Activated T-helper 1 cell treated with anti-CD3 and anti-CD28 coated beads, Interleukin-12 subunit alpha, Interleukin-12 subunit beta, Interleukin-2, Interleukin-4 antibody, amounts not matched to agents 30 ng/mL and 10 ng/mL and 1 ng/mL, durations not matched to agents 14 hours and 24 hours and 36 hours (primary cell): ENCODE results near the gene PPP2R3C. TPM values are rescaled to one million over a fixed set of nuclear protein-coding genes. Genes with fewer than 3 reads are reported as not detected.
"Not testable (repeated sequence)": the region's sequence is repeated elsewhere in the genome, so short reads cannot be mapped to it uniquely, and the experiment has no call there.

Experiments used
- DNase-seq: peaks from one replicate; pipeline ENCODE4 v3.0.0; 2021; ENCODE audit warnings: low spot score
- H3K27ac Mint-ChIP-seq: one replicate; pipeline ENCODE4 v1.8.0; 2021; ENCODE audit warnings: mild to moderate bottlenecking, mixed read lengths
- H3K27me3 Mint-ChIP-seq: one replicate; pipeline ENCODE4 v1.8.0; 2022; ENCODE audit warnings: mild to moderate bottlenecking, moderate library complexity, mixed read lengths; ENCODE audit not compliant: insufficient read depth
- H3K36me3 Mint-ChIP-seq: one replicate; pipeline ENCODE4 v1.8.0; 2021; ENCODE audit warnings: low read depth, mixed read lengths
- H3K4me1 Mint-ChIP-seq: one replicate; pipeline ENCODE4 v1.8.0; 2021; ENCODE audit warnings: low read depth, mixed read lengths
- H3K4me3 Mint-ChIP-seq: one replicate; pipeline ENCODE4 v1.8.0; 2021; ENCODE audit warnings: mild to moderate bottlenecking, moderate library complexity, mixed read lengths
- H3K9me3 Mint-ChIP-seq: one replicate; pipeline ENCODE4 v1.8.0; 2021; ENCODE audit warnings: mixed read lengths
- intact Hi-C: fragments of 100-400 bp; cut with micrococcal nuclease; formaldehyde crosslinking; loops from one replicate; pipeline ENCODE4 v1.15.1; 2024
- total RNA-seq: library from RNA; stranded (reverse); gene quantifications from 2 replicates; pipeline ENCODE4 v1.2.3, GENCODE V29; 2022

The PPP2R3C gene
- total RNA-seq, 1 donor from 2014 or later, result 52.4 TPM

- no peaks in the 10 kb centered on the region for H3K9me3 Mint-ChIP-seq
- peak overlapping the region; percentile 88 for H3K4me3 Mint-ChIP-seq
- H3K27me3 Mint-ChIP-seq, result no peaks in the 10 kb centered on the region
- peaks cover 8% of the 10 kb centered on the region for H3K36me3 Mint-ChIP-seq
- peaks cover 32% of the 10 kb centered on the region for H3K4me1 Mint-ChIP-seq
- no peak for DNase-seq
- H3K27ac Mint-ChIP-seq, result peak overlapping the region; percentile 96
- intact Hi-C loops, result loop anchor here (2.0 to 5.0 kb wide), 4 partner anchors 36 to 782 kb away; partner anchors contain the start of genes BRMS1L, CFL2 and EAPP
Observed at GRCh38 chr14:35044939-35045797, 76.6 kb downstream of the PPP2R3C start.

GRCh38 chr14:35043046-35043445, 78.7 kb downstream of the PPP2R3C start:
- H3K27ac Mint-ChIP-seq, result no peak overlapping the region

DNA sequence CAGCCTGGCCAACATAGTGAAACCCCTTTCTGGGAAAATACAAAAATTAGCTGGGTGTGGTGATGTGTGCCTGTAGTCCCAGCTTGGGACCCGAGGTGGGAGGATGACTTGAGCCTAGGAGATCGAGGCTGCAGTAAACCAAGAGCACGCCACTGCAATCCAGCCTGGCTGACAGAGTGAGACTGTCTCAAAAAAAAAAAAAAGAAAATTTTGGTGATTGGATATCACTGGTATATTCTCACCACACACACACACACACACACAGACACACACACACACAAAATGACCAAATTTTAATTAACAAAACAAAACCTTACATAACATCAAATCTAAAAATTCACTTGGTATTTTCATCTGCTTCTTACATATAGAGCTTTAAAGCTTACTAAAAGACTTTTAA, 79.2 kb downstream of the PPP2R3C start:
- intact Hi-C loops, result no loop called here
- H3K27ac Mint-ChIP-seq, result no peak overlapping the region

More at GRCh38 chr14:35043046-35043445, 78.7 kb downstream of the PPP2R3C start:
- no peaks in the 10 kb centered on the region for H3K9me3 Mint-ChIP-seq
- DNase-seq, result no peak
- intact Hi-C loops, result no loop called here
- H3K4me3 Mint-ChIP-seq, result no peak overlapping the region
- H3K4me1 Mint-ChIP-seq, result peaks cover 30% of the 10 kb centered on the region
- no peaks in the 10 kb centered on the region for H3K27me3 Mint-ChIP-seq
- no peaks in the 10 kb centered on the region for H3K36me3 Mint-ChIP-seq

DNA sequence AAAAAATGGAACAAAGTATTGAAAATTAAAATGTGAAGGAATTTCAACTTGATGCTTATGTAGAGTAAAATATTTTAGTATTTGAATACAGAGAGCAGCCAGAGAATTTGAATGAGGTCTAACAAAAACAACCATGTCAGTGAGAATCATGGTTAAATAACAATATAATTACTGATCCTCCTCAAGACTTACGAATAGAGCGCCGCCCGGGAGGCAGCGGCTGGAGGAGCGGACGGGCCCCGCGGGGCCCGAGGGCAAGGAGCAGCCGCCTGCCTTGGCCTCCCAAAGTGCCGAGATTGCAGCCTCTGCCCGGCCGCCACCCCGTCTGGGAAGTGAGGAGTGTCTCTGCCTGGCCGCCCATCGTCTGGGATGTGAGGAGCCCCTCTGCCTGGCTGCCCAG, 83.5 kb downstream of the PPP2R3C start:
- Mint-ChIP-seq H3K9me3 (peaks cover 23% of the 10 kb centered on the region), H3K36me3 (peaks cover 22% of the 10 kb centered on the region)
- intact Hi-C loops, DNase-seq, H3K4me1 Mint-ChIP-seq, H3K27me3 Mint-ChIP-seq, H3K27ac Mint-ChIP-seq, H3K4me3 Mint-ChIP-seq: not testable (repeated sequence)

More for the DNA sequence above, 79.2 kb downstream of the PPP2R3C start:
- Mint-ChIP-seq H3K4me3 (no peak overlapping the region), H3K27me3 (no peaks in the 10 kb centered on the region), H3K9me3 (no peaks in the 10 kb centered on the region), H3K4me1 (peaks cover 26% of the 10 kb centered on the region), H3K36me3 (no peaks in the 10 kb centered on the region)
- no peak for DNase-seq

Other genes starting within 250 kb of the PPP2R3C start
- gene BAZ1A, start 246.6 kb downstream of the PPP2R3C start, total RNA-seq, result 75.0 and 83.7 TPM in 2 replicates
- gene SRP54, start 139.0 kb downstream of the PPP2R3C start, total RNA-seq, result 76.1 and 76.2 TPM in 2 replicates
- 43.2 and 46.3 TPM in 2 replicates for gene FAM177A1, start 75.7 kb downstream of the PPP2R3C start, total RNA-seq
- 34.1 and 38.0 TPM in 2 replicates for gene PRORP, start 562 bp upstream of the PPP2R3C start, total RNA-seq
- 475 and 479 TPM in 2 replicates for gene PSMA6, start 170.4 kb upstream of the PPP2R3C start, total RNA-seq